Endothelial cell of hepatic sinusoid (primary cell): Measurements from ENCODE around the gene PDE3B.

Experiments
- in situ Hi-C: cut with HindIII; loops from 2 replicates; pipeline ENCODE4 v1.10.0; 2017; ENCODE audit warnings: low sequenced_read_pairs

Gene PDE3B

GRCh38 chr11:14907411-14908213 is 264.0 kb downstream of the PDE3B start:
- in situ Hi-C loops, result no loop called here

GRCh38 chr11:14908214-14908880 is 264.7 kb downstream of the PDE3B start:
- in situ Hi-C loops, result no loop called here

GRCh38 chr11:14914536-14914935 is 270.9 kb downstream of the PDE3B start:
- in situ Hi-C loops, result no loop called here

GRCh38 chr11:14916403-14916802 is 272.8 kb downstream of the PDE3B start:
- in situ Hi-C loops, result no loop called here
